HepG2 (cell line): ENCODE data around the gene PFKL. TPM values are rescaled to one million over a fixed set of nuclear protein-coding genes. Genes with fewer than 3 reads are reported as not detected.

ENCODE experiments used
- ADNP ChIP-seq: sonication (generic); formaldehyde crosslinking; IDR thresholded peaks from 2 replicates; pipeline ENCODE4 v1.4.0; 2020; ENCODE audit warnings: missing genetic modification reagents
- BRF2 ChIP-seq: sonication (generic); formaldehyde crosslinking; IDR thresholded peaks from 2 replicates; pipeline ENCODE4 v1.8.1; 2022; ENCODE audit warnings: mild to moderate bottlenecking, missing genetic modification reagents
- FOSL2 ChIP-seq: sonication (generic); formaldehyde crosslinking; IDR thresholded peaks from 2 replicates; pipeline ENCODE4 v1.4.0; 2020; ENCODE audit warnings: missing genetic modification reagents
- HDAC1 ChIP-seq: sonication (generic); formaldehyde crosslinking; IDR thresholded peaks from 2 replicates; pipeline ENCODE4 v1.5.1; 2020; ENCODE audit warnings: mild to moderate bottlenecking, missing genetic modification reagents
- KLF6 ChIP-seq: IDR thresholded peaks from 2 replicates; pipeline ENCODE4 v1.8.0; 2016; ENCODE audit warnings: missing biosample characterization, missing genetic modification reagents
- NFE2L1 ChIP-seq: sonication (generic); formaldehyde crosslinking; IDR thresholded peaks from 2 replicates; pipeline ENCODE4 v1.4.0; 2020; ENCODE audit warnings: missing genetic modification reagents, mild to moderate bottlenecking, borderline replicate concordance
- PHF20 ChIP-seq: sonication (generic); formaldehyde crosslinking; IDR thresholded peaks from 2 replicates; pipeline ENCODE4 v1.5.0; 2020; ENCODE audit warnings: mild to moderate bottlenecking, missing genetic modification reagents
- SAP130 ChIP-seq: IDR thresholded peaks from 2 replicates; pipeline ENCODE4 v1.6.1; 2016; ENCODE audit warnings: low read depth
- SOX5 ChIP-seq: IDR thresholded peaks from 2 replicates; pipeline ENCODE4 v1.6.1; 2016; ENCODE audit warnings: borderline replicate concordance
- ZNF567 ChIP-seq: sonication (generic); formaldehyde crosslinking; IDR thresholded peaks from 2 replicates; pipeline ENCODE4 v1.8.1; 2023; ENCODE audit warnings: mild to moderate bottlenecking, missing genetic modification reagents, borderline replicate concordance
- ZNF713 ChIP-seq: sonication (generic); formaldehyde crosslinking; IDR thresholded peaks from 2 replicates; pipeline ENCODE4 v1.4.0; 2020; ENCODE audit warnings: mild to moderate bottlenecking, missing genetic modification reagents
- polyA plus RNA-seq, 8 experiments: library from polyadenylated mRNA; depleted of rRNA in 3 of 8; stranded (reverse) in 7 of 8; unstranded in 1 of 8; fragments of >200 nt; fragmentation: Illumina TruSeq in 4 of 8; extraction: Trizol in 4 of 8; gene quantifications; 2 replicates each; pipeline versions ENCODE4 v1.2.1 to v1.2.3, GENCODE V29; 2011 to 2016; ENCODE audit warnings: low read depth in 4 of 8, missing spikeins in 1 of 8, mixed read lengths in 1 of 8; ENCODE audit not compliant: insufficient read depth in 1 of 8
- total RNA-seq, 5 experiments: library from RNA; depleted of rRNA; stranded (reverse); fragments of >200 nt; fragmentation: Illumina TruSeq; extraction: Trizol; gene quantifications; 2 replicates each; pipeline ENCODE4 v1.2.3, GENCODE V29; 2016; ENCODE audit warnings: low read depth in 1 of 5
- TF ChIP-seq, protein P1 (sequence below), 2 experiments: sonication (generic) in 1 of 2; formaldehyde crosslinking in 1 of 2; IDR thresholded peaks; 2 replicates each; pipeline versions ENCODE4 v1.4.0 to v1.6.1; 2016 to 2020; ENCODE audit warnings: borderline replicate concordance in 1 of 2, low read depth in 1 of 2, mild to moderate bottlenecking in 1 of 2, missing genetic modification reagents in 1 of 2
- TF ChIP-seq, protein P2 (sequence below): sonication (generic); formaldehyde crosslinking; IDR thresholded peaks from 2 replicates; pipeline ENCODE4 v1.5.1; 2020; ENCODE audit warnings: mild to moderate bottlenecking, missing genetic modification reagents, borderline replicate concordance
- TF ChIP-seq, protein P3 (sequence below): IDR thresholded peaks from 2 replicates; pipeline ENCODE4 v1.6.1; 2012; ENCODE audit warnings: low read length, improper control_type of control experiment

PFKL gene
- total and polyA plus RNA-seq, 2 of the 13 experiments (the other 11 are each of a cell fraction or from before 2014, with no cell fraction given) = 92.8 to 106 TPM

GRCh38 chr21:44370027-44370735 is 70.3 kb downstream of the PFKL start (continued):
- TF ChIP-seq, protein P1, sequence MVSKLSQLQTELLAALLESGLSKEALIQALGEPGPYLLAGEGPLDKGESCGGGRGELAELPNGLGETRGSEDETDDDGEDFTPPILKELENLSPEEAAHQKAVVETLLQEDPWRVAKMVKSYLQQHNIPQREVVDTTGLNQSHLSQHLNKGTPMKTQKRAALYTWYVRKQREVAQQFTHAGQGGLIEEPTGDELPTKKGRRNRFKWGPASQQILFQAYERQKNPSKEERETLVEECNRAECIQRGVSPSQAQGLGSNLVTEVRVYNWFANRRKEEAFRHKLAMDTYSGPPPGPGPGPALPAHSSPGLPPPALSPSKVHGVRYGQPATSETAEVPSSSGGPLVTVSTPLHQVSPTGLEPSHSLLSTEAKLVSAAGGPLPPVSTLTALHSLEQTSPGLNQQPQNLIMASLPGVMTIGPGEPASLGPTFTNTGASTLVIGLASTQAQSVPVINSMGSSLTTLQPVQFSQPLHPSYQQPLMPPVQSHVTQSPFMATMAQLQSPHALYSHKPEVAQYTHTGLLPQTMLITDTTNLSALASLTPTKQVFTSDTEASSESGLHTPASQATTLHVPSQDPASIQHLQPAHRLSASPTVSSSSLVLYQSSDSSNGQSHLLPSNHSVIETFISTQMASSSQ (IDR thresholded peaks at IDR 0.05; ENCODE audit: low read depth) = no peak
- TF ChIP-seq, protein P1 (CRISPR knock-in tag; IDR thresholded peaks at IDR 0.05; ENCODE audit: borderline replicate concordance) = 0 out of 2 replicates have a peak, but pooled peaks have one; percentile 35
- TF ChIP-seq ZNF713 = no peak
- TF ChIP-seq PHF20 (CRISPR knock-in tag) = no peak
- TF ChIP-seq FOSL2 (CRISPR knock-in tag) = peak; percentile 94
- TF ChIP-seq NFE2L1 (CRISPR knock-in tag) = no peak
- TF ChIP-seq, protein P2, sequence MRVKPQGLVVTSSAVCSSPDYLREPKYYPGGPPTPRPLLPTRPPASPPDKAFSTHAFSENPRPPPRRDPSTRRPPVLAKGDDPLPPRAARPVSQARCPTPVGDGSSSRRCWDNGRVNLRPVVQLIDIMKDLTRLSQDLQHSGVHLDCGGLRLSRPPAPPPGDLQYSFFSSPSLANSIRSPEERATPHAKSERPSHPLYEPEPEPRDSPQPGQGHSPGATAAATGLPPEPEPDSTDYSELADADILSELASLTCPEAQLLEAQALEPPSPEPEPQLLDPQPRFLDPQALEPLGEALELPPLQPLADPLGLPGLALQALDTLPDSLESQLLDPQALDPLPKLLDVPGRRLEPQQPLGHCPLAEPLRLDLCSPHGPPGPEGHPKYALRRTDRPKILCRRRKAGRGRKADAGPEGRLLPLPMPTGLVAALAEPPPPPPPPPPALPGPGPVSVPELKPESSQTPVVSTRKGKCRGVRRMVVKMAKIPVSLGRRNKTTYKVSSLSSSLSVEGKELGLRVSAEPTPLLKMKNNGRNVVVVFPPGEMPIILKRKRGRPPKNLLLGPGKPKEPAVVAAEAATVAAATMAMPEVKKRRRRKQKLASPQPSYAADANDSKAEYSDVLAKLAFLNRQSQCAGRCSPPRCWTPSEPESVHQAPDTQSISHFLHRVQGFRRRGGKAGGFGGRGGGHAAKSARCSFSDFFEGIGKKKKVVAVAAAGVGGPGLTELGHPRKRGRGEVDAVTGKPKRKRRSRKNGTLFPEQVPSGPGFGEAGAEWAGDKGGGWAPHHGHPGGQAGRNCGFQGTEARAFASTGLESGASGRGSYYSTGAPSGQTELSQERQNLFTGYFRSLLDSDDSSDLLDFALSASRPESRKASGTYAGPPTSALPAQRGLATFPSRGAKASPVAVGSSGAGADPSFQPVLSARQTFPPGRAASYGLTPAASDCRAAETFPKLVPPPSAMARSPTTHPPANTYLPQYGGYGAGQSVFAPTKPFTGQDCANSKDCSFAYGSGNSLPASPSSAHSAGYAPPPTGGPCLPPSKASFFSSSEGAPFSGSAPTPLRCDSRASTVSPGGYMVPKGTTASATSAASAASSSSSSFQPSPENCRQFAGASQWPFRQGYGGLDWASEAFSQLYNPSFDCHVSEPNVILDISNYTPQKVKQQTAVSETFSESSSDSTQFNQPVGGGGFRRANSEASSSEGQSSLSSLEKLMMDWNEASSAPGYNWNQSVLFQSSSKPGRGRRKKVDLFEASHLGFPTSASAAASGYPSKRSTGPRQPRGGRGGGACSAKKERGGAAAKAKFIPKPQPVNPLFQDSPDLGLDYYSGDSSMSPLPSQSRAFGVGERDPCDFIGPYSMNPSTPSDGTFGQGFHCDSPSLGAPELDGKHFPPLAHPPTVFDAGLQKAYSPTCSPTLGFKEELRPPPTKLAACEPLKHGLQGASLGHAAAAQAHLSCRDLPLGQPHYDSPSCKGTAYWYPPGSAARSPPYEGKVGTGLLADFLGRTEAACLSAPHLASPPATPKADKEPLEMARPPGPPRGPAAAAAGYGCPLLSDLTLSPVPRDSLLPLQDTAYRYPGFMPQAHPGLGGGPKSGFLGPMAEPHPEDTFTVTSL = peak; percentile 9
- TF ChIP-seq ADNP (CRISPR knock-in tag) = no peak
- peak; percentile 78 for TF ChIP-seq SAP130
- TF ChIP-seq KLF6 (CRISPR knock-in tag) = peak; percentile 34; the same call in 1 of the 2 replicates
- no peak for TF ChIP-seq ZNF567 (CRISPR knock-in tag)
- TF ChIP-seq, protein P3, sequence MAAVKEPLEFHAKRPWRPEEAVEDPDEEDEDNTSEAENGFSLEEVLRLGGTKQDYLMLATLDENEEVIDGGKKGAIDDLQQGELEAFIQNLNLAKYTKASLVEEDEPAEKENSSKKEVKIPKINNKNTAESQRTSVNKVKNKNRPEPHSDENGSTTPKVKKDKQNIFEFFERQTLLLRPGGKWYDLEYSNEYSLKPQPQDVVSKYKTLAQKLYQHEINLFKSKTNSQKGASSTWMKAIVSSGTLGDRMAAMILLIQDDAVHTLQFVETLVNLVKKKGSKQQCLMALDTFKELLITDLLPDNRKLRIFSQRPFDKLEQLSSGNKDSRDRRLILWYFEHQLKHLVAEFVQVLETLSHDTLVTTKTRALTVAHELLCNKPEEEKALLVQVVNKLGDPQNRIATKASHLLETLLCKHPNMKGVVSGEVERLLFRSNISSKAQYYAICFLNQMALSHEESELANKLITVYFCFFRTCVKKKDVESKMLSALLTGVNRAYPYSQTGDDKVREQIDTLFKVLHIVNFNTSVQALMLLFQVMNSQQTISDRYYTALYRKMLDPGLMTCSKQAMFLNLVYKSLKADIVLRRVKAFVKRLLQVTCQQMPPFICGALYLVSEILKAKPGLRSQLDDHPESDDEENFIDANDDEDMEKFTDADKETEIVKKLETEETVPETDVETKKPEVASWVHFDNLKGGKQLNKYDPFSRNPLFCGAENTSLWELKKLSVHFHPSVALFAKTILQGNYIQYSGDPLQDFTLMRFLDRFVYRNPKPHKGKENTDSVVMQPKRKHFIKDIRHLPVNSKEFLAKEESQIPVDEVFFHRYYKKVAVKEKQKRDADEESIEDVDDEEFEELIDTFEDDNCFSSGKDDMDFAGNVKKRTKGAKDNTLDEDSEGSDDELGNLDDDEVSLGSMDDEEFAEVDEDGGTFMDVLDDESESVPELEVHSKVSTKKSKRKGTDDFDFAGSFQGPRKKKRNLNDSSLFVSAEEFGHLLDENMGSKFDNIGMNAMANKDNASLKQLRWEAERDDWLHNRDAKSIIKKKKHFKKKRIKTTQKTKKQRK = no peak
- TF ChIP-seq BRF2 (CRISPR knock-in tag) = no peak
- 0 out of 2 replicates have a peak, but pooled peaks have one; percentile 25 for TF ChIP-seq SOX5
- TF ChIP-seq HDAC1 (CRISPR knock-in tag) = peak; percentile 21
